NCI-H2171 (cell line): Measurements from ENCODE around the gene SMARCA4.

Experiments
- DNase-seq: peaks from one replicate; lab custom pipeline; 2025; lab: John Stamatoyannopoulos, UW

SMARCA4 gene

GRCh38 chr19:11012507-11012906 is 51.7 kb downstream of the SMARCA4 start:
- no peak for DNase-seq

- DNase-seq, result no peak
These were observed 52.9 kb downstream of the SMARCA4 start for GRCh38 chr19:11013771-11014170.

- no peak for DNase-seq
These were observed 53.6 kb downstream of the SMARCA4 start for GRCh38 chr19:11014403-11014911.

- DNase-seq, result no peak
These were observed 55.8 kb downstream of the SMARCA4 start for GRCh38 chr19:11016631-11017030.

- DNase-seq, result no peak
These were observed 56.6 kb downstream of the SMARCA4 start for GRCh38 chr19:11017275-11018035.

GRCh38 chr19:11018179-11018578 is 57.3 kb downstream of the SMARCA4 start:
- DNase-seq, result no peak

GRCh38 chr19:11018763-11019162 is 57.9 kb downstream of the SMARCA4 start:
- no peak for DNase-seq

GRCh38 chr19:11019262-11019661 is 58.4 kb downstream of the SMARCA4 start:
- DNase-seq, result no peak

- no peak for DNase-seq
These were observed 59.0 kb downstream of the SMARCA4 start for GRCh38 chr19:11019824-11020223.

- DNase-seq, result no peak
These were observed 59.6 kb downstream of the SMARCA4 start for GRCh38 chr19:11020423-11020822.

- DNase-seq, result no peak
These were observed 60.3 kb downstream of the SMARCA4 start for GRCh38 chr19:11020982-11021759.

- DNase-seq, result no peak
These were observed 60.9 kb downstream of the SMARCA4 start for GRCh38 chr19:11021760-11022144.

- no peak for DNase-seq
These were observed 62.2 kb downstream of the SMARCA4 start for GRCh38 chr19:11023016-11023415.

- DNase-seq, result no peak
These were observed 62.9 kb downstream of the SMARCA4 start for GRCh38 chr19:11023710-11024109.

- no peak for DNase-seq
These were observed 63.4 kb downstream of the SMARCA4 start for GRCh38 chr19:11024259-11024658.

- no peak for DNase-seq
These were observed 64.2 kb downstream of the SMARCA4 start for GRCh38 chr19:11025006-11025405.

GRCh38 chr19:11025445-11025844 is 64.6 kb downstream of the SMARCA4 start:
- DNase-seq, result no peak

GRCh38 chr19:11025997-11026396 is 65.2 kb downstream of the SMARCA4 start:
- DNase-seq, result no peak

- DNase-seq, result no peak
These were observed 66.6 kb downstream of the SMARCA4 start for GRCh38 chr19:11027381-11027780.

GRCh38 chr19:11028146-11028545 is 67.3 kb downstream of the SMARCA4 start:
- DNase-seq, result no peak

- no peak for DNase-seq
These were observed 70.7 kb downstream of the SMARCA4 start for GRCh38 chr19:11031421-11032070.

GRCh38 chr19:11033251-11033650 is 72.4 kb downstream of the SMARCA4 start:
- DNase-seq, result no peak

- no peak for DNase-seq
These were observed 72.9 kb downstream of the SMARCA4 start for GRCh38 chr19:11033763-11034162.
